ENCODE results near the gene BLCAP.

DNA sequence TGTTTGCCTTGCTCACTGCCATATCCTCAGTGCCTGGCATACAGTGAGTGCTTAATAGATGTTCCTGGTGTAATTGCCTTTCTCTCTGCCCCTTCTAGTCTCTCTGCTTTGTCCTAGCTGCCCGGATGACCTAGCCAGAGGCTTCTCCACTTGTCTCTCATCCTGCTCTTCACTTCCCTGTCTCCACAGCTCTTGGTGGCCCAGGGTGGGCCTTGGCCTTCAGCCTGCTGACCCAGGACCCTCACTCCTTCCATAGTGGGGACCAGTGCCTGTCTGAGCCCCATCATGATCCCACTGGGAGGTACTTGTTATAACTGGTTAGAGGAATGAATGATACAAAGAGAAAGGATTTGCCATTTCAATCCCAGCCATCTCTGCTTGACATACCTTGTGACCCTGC lies 49.2 kb upstream of the BLCAP start:
- TF ChIP-seq POLR2AphosphoS5 (IDR thresholded peaks at IDR 0.05; ENCODE audit: borderline replicate concordance, low read depth, low read length) (no peak), FOXP2 (optimal IDR thresholded peaks at IDR 0.05; ENCODE audit: control extremely low read depth, extremely low read length, insufficient read depth) (no peak), EZH2 (IDR thresholded peaks at IDR 0.05) (no peak)
